Fibroblast of villous mesenchyme (primary cell): ENCODE measurements around the gene KCNIP4. TPM values are rescaled to one million over a fixed set of nuclear protein-coding genes. Genes with fewer than 3 reads are reported as not detected.

Experiments used
- DNase-seq: peaks from one replicate; pipeline ENCODE4 v3.0.0-alpha.2; 2010; ENCODE audit warnings: low read depth
- H3K4me3 ChIP-seq: 2 replicates; pipeline ENCODE4 v1.5.1; 2011; ENCODE audit warnings: low read depth, mild to moderate bottlenecking, low read length
- total RNA-seq: library from RNA; depleted of rRNA; stranded (reverse); fragments of >200 nt; gene quantifications from 2 replicates; pipeline ENCODE4 v1.2.3, GENCODE V29; 2012
- TF ChIP-seq, protein P1 (sequence below): IDR thresholded peaks from 2 replicates; pipeline ENCODE4 v1.5.1; 2012; ENCODE audit warnings: low read depth, mild to moderate bottlenecking, low read length; ENCODE audit not compliant: insufficient read depth

The KCNIP4 gene
- total RNA-seq, 1 donor, result under 0.01 TPM

DNA sequence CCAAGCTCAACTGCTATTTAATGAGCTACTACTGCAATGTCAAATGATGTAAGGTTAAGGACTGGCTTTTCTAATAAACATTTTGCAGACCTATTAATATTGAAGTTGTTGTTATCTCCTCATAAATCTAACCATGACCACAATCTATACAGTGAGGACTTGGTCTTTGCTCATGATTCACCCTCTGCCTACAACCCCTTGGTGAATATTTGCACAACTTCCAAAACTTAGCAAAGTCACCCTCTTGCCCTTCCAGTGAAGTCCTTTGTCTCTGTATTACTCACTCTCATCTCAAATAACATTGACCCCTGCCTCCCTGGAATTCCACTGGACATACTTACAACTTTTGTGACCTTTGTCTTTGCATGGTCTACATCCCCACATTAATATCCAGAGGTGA is 204.5 kb downstream of the KCNIP4 start:
- DNase-seq, result peak; percentile 14
- TF ChIP-seq, protein P1, sequence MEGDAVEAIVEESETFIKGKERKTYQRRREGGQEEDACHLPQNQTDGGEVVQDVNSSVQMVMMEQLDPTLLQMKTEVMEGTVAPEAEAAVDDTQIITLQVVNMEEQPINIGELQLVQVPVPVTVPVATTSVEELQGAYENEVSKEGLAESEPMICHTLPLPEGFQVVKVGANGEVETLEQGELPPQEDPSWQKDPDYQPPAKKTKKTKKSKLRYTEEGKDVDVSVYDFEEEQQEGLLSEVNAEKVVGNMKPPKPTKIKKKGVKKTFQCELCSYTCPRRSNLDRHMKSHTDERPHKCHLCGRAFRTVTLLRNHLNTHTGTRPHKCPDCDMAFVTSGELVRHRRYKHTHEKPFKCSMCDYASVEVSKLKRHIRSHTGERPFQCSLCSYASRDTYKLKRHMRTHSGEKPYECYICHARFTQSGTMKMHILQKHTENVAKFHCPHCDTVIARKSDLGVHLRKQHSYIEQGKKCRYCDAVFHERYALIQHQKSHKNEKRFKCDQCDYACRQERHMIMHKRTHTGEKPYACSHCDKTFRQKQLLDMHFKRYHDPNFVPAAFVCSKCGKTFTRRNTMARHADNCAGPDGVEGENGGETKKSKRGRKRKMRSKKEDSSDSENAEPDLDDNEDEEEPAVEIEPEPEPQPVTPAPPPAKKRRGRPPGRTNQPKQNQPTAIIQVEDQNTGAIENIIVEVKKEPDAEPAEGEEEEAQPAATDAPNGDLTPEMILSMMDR, result no peak
- H3K4me3 ChIP-seq, result no peak overlapping the region

DNA sequence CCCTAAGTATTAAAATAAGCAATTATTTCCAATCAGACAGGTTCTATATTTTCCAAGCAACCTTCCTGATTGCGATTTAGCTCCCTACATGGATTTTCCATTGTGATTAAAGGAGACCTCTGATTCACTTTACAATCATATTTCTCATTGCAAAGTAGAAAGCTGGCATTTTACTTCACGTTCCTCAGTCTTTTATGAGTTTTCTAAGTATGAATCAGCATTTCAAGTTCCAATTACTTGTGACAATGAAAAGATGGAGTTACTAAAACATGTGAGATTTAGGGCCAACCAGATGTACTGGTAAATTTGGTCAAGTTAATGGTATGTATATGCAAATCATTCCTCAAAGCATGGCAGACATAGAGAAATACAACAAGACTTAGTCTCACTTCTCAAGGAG is 206.2 kb downstream of the KCNIP4 start:
- DNase-seq, result no peak
- TF ChIP-seq, protein P1, result no peak

DNA sequence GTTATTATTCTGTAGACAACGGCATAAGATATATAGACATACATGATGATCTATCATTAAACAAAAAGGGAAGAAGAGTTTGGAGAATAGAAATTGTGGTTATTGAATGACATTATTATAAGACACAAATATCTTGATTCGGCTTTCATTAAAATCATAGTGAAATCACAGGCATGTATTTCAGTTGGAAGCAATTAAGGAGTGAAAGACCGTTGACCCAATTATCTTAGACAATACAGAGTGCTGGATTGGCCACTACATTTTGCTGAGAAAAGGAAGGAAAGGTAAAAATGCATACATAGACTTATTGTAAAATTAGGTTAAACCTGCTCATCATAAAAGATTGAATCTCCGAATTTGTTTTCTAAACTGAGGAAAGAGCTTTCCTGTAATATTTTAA is 209.8 kb downstream of the KCNIP4 start:
- no peak overlapping the region for H3K4me3 ChIP-seq
- TF ChIP-seq, protein P1, result no peak
- no peak for DNase-seq

More for the DNA sequence above, 206.2 kb downstream of the KCNIP4 start:
- H3K4me3 ChIP-seq, result no peak overlapping the region

DNA sequence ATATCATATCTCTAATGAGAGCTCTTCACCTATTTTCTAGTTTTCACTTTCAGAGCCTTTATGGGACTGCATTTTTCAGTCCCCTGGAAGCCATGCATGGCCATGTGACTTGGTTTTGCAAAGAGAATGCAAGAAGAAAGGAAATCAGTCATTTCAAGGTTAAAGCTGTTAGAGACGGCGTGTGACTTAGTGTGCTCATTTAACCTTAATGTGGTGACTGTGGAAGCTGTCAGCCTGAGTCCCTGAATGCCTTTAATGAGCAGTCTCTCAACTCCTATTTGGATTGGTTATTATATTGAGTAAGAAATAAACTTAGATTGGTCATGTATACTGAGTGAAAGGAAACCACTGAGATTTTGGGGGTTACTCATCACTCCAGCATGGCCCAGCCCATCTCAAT is 212.7 kb downstream of the KCNIP4 start:
- TF ChIP-seq, protein P1, result no peak
- DNase-seq, result no peak
- H3K4me3 ChIP-seq, result no peak overlapping the region

DNA sequence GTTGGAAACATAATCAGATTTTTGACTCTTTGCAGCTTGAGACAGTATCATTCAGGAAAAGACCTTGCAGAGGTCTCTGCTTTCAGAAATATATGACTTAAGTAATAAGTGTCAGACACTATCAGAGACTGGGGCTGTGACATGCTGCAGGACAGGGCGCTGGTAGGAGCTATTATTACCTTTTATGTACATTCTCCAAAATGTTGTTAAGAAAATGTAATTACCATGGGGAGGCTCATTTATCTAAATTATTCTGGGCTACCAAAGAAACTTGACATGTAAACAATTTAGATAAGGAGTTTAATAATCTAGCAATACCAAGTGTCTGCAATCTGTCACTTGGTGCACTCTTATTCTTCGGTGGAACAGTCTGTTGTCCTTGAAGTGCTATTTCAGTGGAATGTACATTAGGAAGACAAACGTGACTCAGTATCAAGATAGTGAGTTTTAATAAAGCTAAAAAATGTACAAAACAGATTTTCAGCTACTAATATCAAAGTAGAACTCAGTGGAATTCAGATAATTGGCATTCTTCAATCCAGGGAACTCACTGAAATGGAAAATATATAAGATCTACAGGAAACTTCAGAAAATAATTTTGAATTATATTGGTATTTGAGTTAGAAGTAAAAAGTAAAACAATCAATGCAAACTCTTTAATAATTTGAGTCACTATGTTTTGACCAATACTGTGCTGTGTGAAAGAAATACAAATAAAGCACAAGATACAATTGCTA is 214.5 kb downstream of the KCNIP4 start:
- H3K4me3 ChIP-seq, result no peak overlapping the region
- no peak for DNase-seq
- TF ChIP-seq, protein P1, result no peak

DNA sequence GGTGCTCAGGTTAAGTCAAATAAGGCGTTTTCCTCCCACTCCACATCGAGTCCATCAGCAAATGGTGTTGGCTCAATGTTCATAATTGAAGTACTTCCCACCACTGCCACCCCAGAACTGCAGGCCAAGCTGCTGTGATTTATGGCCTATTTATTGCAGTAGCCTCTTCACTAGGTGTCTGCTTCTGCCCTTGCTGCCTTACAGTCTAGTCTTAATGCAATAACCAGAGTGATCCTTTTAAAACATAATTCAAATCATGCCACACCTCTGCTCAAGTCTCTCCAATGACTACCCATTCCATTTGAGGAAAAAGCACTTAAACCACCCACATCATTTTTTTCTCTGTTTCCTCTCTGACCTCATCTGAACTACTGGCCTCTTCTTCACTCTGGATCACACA is 220.3 kb downstream of the KCNIP4 start:
- no peak overlapping the region for H3K4me3 ChIP-seq
- DNase-seq, result no peak
- TF ChIP-seq, protein P1, result no peak

DNA sequence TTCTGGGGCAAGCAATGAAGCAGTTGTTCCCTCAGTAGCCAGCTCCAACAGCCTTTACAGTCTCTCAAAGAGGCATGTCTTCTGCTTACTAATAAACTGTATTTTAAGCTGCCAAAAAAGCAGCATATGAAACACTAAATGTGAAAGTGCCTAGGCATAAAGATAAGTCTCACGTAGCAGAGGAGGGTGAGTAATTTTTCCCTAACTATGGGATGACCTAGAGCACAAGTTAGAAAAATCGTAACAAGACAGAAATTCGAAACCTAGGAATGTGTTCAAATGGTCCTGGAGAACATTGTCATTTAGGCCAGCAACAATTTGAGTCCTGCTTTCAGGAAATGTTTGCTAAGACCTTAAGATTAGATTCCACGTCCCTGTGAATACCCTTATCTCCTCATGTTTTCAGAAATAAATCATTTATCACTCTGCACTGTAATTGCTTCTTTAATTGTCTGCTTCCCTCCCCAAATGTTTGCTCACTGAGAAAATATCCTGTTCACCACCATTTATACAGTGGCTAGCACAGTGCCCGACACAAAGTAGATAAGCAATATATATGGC is 222.2 kb downstream of the KCNIP4 start:
- H3K4me3 ChIP-seq, result no peak overlapping the region
- TF ChIP-seq, protein P1, result no peak
- peak; percentile 59 for DNase-seq
